Mucosa of descending colon (tissue), 3 donors: Measurements from ENCODE around the gene DNAH8. TPM values are rescaled to one million over a fixed set of nuclear protein-coding genes. Genes with fewer than 3 reads are reported as not detected.

Experiments used
- ATAC-seq: fragments of 200-7000 bp; cut with Tn5 transposase; one replicate; pipeline ENCODE4 v1.9.1; 2020; ENCODE audit warnings: mild to moderate bottlenecking, moderate library complexity
- DNase-seq, 3 donors: peaks; one replicate each; pipeline ENCODE4 v3.0.0-alpha.2; 2020
- H3K36me3 ChIP-seq: fragments of 200-600 bp; one replicate; pipeline ENCODE4 v1.8.0; 2021; ENCODE audit warnings: low read depth, mild to moderate bottlenecking
- H3K4me1 ChIP-seq: fragments of 200-600 bp; one replicate; pipeline ENCODE4 v1.8.0; 2021; ENCODE audit warnings: low read depth, mild to moderate bottlenecking
- H3K4me3 ChIP-seq: fragments of 200-600 bp; one replicate; pipeline ENCODE4 v1.8.0; 2021; ENCODE audit warnings: mild to moderate bottlenecking
- H3K9me3 ChIP-seq: fragments of 200-600 bp; one replicate; pipeline ENCODE4 v1.8.0; 2021; ENCODE audit warnings: mild to moderate bottlenecking
- intact Hi-C, 2 donors: fragments of 100-400 bp; cut with DNase I in 1 of 2; cut with micrococcal nuclease in 1 of 2; formaldehyde crosslinking; loops; one replicate each; pipeline versions ENCODE4 v1.11.0 to v1.11.1; 2022; cut with DNase I, micrococcal nuclease
- total RNA-seq, 3 donors: library from RNA; stranded (reverse); fragmentation: NEBNext Ultra II Directional in 2 of 3; extraction: Animal tissue kit (Norgen Biotek cat#: 25700) in 2 of 3; gene quantifications; one replicate each; pipeline versions ENCODE4 v1.2.1 to v1.2.4, GENCODE V29; 2021 to 2023
- TF ChIP-seq, protein P1 (sequence below): fragments of 200-600 bp; IDR thresholded peaks from one replicate; pipeline ENCODE4 v1.8.0; 2022; ENCODE audit warnings: antibody characterized with exemption, mild to moderate bottlenecking
- donor health status: DM: no; HTN: no; CAD: no; lungs with moderate emphysema.
- donor health status: DM: no; HTN: no; CAD: no.
- donor health status: DM: no; HTN: yes; CAD: no.

Gene DNAH8
- total RNA-seq, 3 donors from 2014 or later, result 0.03 TPM; not detected in 1

DNA sequence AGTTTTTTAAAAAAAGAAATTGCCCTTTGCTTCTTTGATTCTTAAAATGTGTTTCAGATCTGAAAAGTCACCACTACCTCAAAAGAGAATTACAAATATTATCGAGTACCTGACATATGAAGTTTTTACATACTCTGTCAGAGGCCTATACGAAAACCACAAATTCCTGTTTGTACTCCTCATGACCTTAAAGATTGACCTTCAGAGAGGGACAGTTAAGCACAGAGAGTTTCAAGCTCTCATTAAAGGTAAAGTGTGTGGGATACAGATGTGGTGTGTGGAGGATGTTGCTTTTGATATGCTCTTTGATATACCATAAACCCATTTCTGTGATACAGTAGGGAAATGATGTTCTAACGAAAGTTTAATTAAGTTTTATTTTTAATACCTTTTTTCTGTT, 223.6 kb downstream of the DNAH8 start:
- H3K9me3 ChIP-seq, result no peaks in the 10 kb centered on the region
- H3K4me3 ChIP-seq, result no peak overlapping the region
- intact Hi-C loops, result no loop called here
- no peaks in the 10 kb centered on the region for H3K36me3 ChIP-seq
- H3K4me1 ChIP-seq, result no peaks in the 10 kb centered on the region
- ATAC-seq (no peak), DNase-seq (no peak)
- TF ChIP-seq, protein P1, sequence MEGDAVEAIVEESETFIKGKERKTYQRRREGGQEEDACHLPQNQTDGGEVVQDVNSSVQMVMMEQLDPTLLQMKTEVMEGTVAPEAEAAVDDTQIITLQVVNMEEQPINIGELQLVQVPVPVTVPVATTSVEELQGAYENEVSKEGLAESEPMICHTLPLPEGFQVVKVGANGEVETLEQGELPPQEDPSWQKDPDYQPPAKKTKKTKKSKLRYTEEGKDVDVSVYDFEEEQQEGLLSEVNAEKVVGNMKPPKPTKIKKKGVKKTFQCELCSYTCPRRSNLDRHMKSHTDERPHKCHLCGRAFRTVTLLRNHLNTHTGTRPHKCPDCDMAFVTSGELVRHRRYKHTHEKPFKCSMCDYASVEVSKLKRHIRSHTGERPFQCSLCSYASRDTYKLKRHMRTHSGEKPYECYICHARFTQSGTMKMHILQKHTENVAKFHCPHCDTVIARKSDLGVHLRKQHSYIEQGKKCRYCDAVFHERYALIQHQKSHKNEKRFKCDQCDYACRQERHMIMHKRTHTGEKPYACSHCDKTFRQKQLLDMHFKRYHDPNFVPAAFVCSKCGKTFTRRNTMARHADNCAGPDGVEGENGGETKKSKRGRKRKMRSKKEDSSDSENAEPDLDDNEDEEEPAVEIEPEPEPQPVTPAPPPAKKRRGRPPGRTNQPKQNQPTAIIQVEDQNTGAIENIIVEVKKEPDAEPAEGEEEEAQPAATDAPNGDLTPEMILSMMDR, result no peak

DNA sequence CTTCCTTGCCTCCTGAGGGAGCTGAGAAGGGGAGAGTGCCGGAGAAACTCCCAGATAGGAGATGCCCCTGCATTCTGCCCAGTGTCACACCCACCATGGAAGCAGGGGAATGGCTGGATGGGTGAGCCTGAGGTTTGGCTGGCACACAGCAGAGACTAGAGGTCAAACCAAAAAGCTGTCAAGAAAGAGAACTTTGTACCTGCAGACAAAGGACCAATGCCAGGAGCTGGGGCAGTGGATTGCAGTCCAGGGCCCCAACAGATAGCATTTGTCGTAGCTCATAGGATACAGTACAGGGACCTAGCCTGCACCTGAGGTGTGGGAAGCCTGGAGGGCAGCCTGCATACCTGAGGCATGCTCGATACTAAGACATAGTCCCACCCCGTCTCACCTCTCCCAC, 227.3 kb downstream of the DNAH8 start:
- TF ChIP-seq, protein P1, result no peak
- ATAC-seq (no peak), DNase-seq (no peak)
- no peaks in the 10 kb centered on the region for H3K4me1 ChIP-seq
- no peak overlapping the region for H3K4me3 ChIP-seq
- H3K36me3 ChIP-seq, result no peaks in the 10 kb centered on the region
- intact Hi-C loops, result no loop called here
- no peaks in the 10 kb centered on the region for H3K9me3 ChIP-seq

DNA sequence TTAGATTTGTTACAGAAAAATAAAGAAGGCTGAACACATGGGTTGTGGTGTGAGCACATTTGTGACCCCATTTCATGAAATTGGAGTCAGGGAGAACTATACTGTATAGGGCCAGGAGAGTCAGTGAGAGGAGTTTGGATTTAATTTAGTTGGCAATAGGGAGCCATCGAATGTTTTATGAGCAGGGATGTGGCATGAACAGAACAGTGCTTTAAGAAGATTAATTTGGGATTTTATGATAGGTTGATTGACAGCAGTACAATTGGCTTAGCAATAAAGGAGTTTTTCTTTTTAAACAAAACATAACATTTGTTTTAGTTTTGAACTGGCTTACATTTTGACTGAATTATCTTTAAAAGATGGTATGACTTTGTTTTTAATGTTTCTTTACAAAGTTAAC, 227.9 kb downstream of the DNAH8 start:
- TF ChIP-seq, protein P1, result no peak
- no peak overlapping the region for H3K4me3 ChIP-seq
- no peaks in the 10 kb centered on the region for H3K4me1 ChIP-seq
- ATAC-seq (no peak), DNase-seq (no peak)
- intact Hi-C loops, result no loop called here
- no peaks in the 10 kb centered on the region for H3K36me3 ChIP-seq
- H3K9me3 ChIP-seq, result no peaks in the 10 kb centered on the region

DNA sequence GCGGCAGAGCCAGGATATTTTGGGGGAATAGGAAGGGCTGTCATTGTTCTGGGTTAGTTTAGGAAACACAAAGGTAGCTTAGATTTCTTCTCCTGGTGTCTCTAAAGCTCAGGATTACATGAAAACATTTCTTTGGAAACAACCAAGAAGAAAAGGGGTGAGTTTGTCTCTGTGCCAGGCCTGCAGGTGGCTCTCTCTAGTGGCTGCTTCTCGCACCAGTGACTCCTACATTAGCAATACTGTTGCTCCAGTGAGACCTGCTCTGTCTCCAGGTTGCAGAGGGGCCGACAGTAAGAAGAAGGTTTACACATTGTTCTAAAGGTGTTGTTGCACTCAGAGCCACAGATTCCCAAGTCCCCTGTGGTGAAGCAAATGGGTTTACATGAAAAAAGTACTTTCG, 228.9 kb downstream of the DNAH8 start:
- no peaks in the 10 kb centered on the region for H3K9me3 ChIP-seq
- no peak for ATAC-seq
- H3K4me1 ChIP-seq, result no peaks in the 10 kb centered on the region
- no peak for DNase-seq
- TF ChIP-seq, protein P1, result no peak
- no peak overlapping the region for H3K4me3 ChIP-seq
- H3K36me3 ChIP-seq, result no peaks in the 10 kb centered on the region
- intact Hi-C loops, result no loop called here

DNA sequence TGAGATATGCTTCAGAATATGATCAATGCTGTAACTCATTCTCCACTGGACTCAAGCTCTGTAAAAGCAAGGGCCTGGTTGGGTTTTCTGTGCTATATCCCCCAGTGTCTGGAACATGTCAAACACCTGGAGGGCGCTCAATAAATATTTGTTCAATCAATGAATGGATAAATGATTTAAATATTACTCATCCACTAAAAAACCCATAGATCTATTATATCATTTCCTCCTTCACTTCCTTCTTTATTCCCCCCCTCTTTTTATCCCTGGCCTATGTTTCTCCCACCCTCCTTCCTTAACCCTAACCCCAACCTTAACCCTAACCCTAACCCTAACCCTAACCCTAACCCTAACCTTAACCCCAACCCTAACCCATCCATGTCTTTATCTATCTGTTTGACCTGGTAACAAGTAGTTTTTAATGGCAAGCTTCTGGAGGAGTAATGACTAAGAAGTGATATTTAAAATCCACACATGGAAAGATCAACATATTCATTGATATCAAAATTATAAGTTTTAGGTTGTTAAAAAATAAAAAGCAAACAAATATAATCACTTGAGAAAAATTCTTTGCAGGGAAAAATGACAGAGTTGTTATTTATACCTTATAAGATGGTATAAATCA, 229.7 kb downstream of the DNAH8 start:
- H3K4me1 ChIP-seq, result no peaks in the 10 kb centered on the region
- H3K4me3 ChIP-seq, result no peak overlapping the region
- intact Hi-C loops, result no loop called here
- TF ChIP-seq, protein P1, result no peak
- ATAC-seq (no peak), DNase-seq (no peak)
- no peaks in the 10 kb centered on the region for H3K36me3 ChIP-seq
- no peaks in the 10 kb centered on the region for H3K9me3 ChIP-seq

DNA sequence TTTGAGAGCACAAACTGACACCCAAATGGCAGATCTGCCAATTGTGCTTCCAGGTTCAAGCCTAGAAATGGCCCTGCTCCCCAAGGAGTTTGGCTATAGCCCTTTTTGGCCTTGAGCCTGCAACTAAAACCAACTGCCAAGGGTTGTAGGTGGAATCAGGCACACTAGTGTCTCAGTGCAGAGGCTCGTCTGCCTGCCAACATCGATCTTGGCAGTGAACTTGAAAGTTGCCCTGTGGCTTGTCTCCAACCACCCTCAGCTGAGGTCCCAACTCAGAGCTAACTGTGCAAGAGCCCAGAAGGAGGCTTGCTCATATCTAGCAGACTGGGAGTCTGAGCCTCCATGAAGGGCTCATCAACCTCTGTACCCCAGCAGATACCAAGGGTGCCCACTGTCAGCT, 240.8 kb downstream of the DNAH8 start:
- intact Hi-C loops, result no loop called here
- no peaks in the 10 kb centered on the region for H3K9me3 ChIP-seq
- ATAC-seq, result no peak
- H3K4me1 ChIP-seq, result no peaks in the 10 kb centered on the region
- TF ChIP-seq, protein P1, result no peak
- H3K36me3 ChIP-seq, result no peaks in the 10 kb centered on the region
- DNase-seq, result no peak
- no peak overlapping the region for H3K4me3 ChIP-seq
